PC-3 (cell line): Measurements from ENCODE around the gene AGRN.

Experiments used
- EZH2 ChIP-seq: fragments of 300-600 bp; sonication (generic); IDR thresholded peaks from one replicate; pipeline ENCODE4 v1.6.1; 2017; ENCODE audit warnings: antibody characterized with exemption, mild to moderate bottlenecking, low read length; ENCODE audit not compliant: unreplicated experiment
- TF ChIP-seq, protein P1 (sequence below): fragments of 300-600 bp; sonication (generic); conservative IDR thresholded peaks from 2 replicates; pipeline ENCODE4 v1.5.1; 2017; ENCODE audit warnings: antibody characterized with exemption, low read depth, mild to moderate bottlenecking, low read length

DNA sequence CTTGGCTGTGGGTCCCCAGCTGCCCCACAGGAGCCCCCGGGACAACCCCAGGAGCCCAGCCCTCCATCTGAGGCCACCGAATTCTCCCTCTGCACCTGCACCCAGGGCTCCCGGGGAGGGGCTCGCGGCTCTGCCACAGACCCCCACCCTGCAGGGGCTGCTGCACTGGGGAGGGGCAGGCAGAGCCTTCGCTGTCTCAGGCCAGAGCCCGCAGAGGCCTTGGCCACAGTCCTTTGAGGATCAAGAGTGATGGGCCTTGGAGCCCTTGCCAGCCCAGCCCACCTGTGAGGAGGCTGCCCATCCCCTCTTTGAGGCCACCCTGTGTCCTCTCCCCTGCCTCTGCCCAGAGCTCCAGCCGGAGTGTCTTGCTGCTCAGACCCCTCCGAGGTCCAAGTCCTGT, 44.6 kb upstream of the AGRN start:
- TF ChIP-seq, protein P1, sequence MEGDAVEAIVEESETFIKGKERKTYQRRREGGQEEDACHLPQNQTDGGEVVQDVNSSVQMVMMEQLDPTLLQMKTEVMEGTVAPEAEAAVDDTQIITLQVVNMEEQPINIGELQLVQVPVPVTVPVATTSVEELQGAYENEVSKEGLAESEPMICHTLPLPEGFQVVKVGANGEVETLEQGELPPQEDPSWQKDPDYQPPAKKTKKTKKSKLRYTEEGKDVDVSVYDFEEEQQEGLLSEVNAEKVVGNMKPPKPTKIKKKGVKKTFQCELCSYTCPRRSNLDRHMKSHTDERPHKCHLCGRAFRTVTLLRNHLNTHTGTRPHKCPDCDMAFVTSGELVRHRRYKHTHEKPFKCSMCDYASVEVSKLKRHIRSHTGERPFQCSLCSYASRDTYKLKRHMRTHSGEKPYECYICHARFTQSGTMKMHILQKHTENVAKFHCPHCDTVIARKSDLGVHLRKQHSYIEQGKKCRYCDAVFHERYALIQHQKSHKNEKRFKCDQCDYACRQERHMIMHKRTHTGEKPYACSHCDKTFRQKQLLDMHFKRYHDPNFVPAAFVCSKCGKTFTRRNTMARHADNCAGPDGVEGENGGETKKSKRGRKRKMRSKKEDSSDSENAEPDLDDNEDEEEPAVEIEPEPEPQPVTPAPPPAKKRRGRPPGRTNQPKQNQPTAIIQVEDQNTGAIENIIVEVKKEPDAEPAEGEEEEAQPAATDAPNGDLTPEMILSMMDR = no peak
- TF ChIP-seq EZH2 = no peak
